Neural cell (in vitro differentiated cells): Measurements from ENCODE around the gene SMCR8. TPM values are rescaled to one million over a fixed set of nuclear protein-coding genes. Genes with fewer than 3 reads are reported as not detected.

Experiments
- H2AFZ ChIP-seq: fragments of 200-600, 300-800 bp; sonication (generic), shearing (Covaris generic); 2 replicates; pipeline ENCODE4 v1.6.0; 2014; ENCODE audit warnings: low read depth, mild to moderate bottlenecking, antibody characterized with exemption, low read length, moderate library complexity
- H3F3A ChIP-seq: fragments of 200-600 bp; shearing (Covaris generic); 2 replicates; pipeline ENCODE4 v1.6.1; 2016; ENCODE audit warnings: mild to moderate bottlenecking, moderate library complexity, mixed read lengths, antibody characterized with exemption, low read length; ENCODE audit not compliant: insufficient read depth, poor library complexity, severe bottlenecking
- H3K27ac ChIP-seq: fragments of 200-600, 300-800 bp; sonication (generic), shearing (Covaris generic); 2 replicates; pipeline ENCODE4 v1.5.1; 2014; ENCODE audit warnings: mild to moderate bottlenecking, low read length, moderate library complexity
- H3K27me3 ChIP-seq: fragments of 300-800, 200-600 bp; sonication (generic), shearing (Covaris generic); 2 replicates; pipeline ENCODE4 v1.6.0; 2014; ENCODE audit warnings: mild to moderate bottlenecking, low read depth, low read length, moderate library complexity; ENCODE audit not compliant: insufficient read depth
- H3K36me3 ChIP-seq: fragments of 300-800, 200-600 bp; sonication (generic), shearing (Covaris generic); 2 replicates; pipeline ENCODE4 v1.5.1; 2014; ENCODE audit warnings: mild to moderate bottlenecking, antibody characterized with exemption, low read length, moderate library complexity; ENCODE audit not compliant: insufficient read depth
- H3K4me2 ChIP-seq: fragments of 300-800, 200-600 bp; sonication (generic), shearing (Covaris generic); 2 replicates; pipeline ENCODE4 v1.6.0; 2014; ENCODE audit warnings: mild to moderate bottlenecking, low read length
- H3K4me3 ChIP-seq: fragments of 300-800, 200-600 bp; sonication (generic), shearing (Covaris generic); 2 replicates; pipeline ENCODE4 v1.5.1; 2014; ENCODE audit warnings: mild to moderate bottlenecking, low read length, moderate library complexity
- H3K79me2 ChIP-seq: fragments of 200-600 bp; shearing (Covaris generic); replicated peaks from 2 replicates; pipeline ENCODE4 v1.6.0; 2014; ENCODE audit warnings: mild to moderate bottlenecking, low read length, moderate library complexity; ENCODE audit not compliant: insufficient read depth
- H3K9ac ChIP-seq: fragments of 300-800, 200-600 bp; sonication (generic), shearing (Covaris generic); 2 replicates; pipeline ENCODE4 v1.6.1; 2016; ENCODE audit warnings: mild to moderate bottlenecking, low read length, mixed read lengths
- H3K9me2 ChIP-seq: fragments of 200-600 bp; shearing (Covaris generic); 2 replicates; pipeline ENCODE4 v1.6.1; 2016; ENCODE audit warnings: mild to moderate bottlenecking, low read length, mixed read lengths; ENCODE audit not compliant: insufficient read depth
- H3K9me3 ChIP-seq: fragments of 200-600, 300-800 bp; sonication (generic), shearing (Covaris generic); 2 replicates; pipeline ENCODE4 v1.6.1; 2016; ENCODE audit warnings: mild to moderate bottlenecking, mixed run types, low read length, moderate library complexity, mixed read lengths
- H4K20me1 ChIP-seq: fragments of 200-600 bp; shearing (Covaris generic); 2 replicates; pipeline ENCODE4 v1.6.1; 2016; ENCODE audit warnings: mild to moderate bottlenecking, mixed run types; ENCODE audit not compliant: insufficient read depth
- EP300 ChIP-seq: fragments of 450-650 bp; conservative IDR thresholded peaks from 2 replicates; pipeline ENCODE4 v1.6.1; 2014; ENCODE audit warnings: antibody characterized with exemption, mild to moderate bottlenecking, moderate library complexity; ENCODE audit not compliant: poor library complexity, severe bottlenecking
- EZH2 ChIP-seq: fragments of 200-600, 300-800 bp; shearing (Covaris generic), sonication (generic); IDR thresholded peaks from 2 replicates; pipeline ENCODE4 v1.6.1; 2014; ENCODE audit warnings: antibody characterized with exemption, low read length, borderline replicate concordance, mild to moderate bottlenecking; ENCODE audit not compliant: insufficient read depth, poor library complexity, severe bottlenecking
- MXI1 ChIP-seq: fragments of 450-650 bp; conservative IDR thresholded peaks from 2 replicates; pipeline ENCODE4 v1.6.1; 2014; ENCODE audit warnings: antibody characterized with exemption, mild to moderate bottlenecking; ENCODE audit not compliant: poor library complexity, severe bottlenecking
- POLR2AphosphoS5 ChIP-seq: IDR thresholded peaks from 2 replicates; pipeline ENCODE4 v1.6.1; 2012
- RAD21 ChIP-seq: fragments of 450-650 bp; conservative IDR thresholded peaks from 2 replicates; pipeline ENCODE4 v1.6.1; 2014; ENCODE audit warnings: antibody characterized with exemption, mild to moderate bottlenecking, moderate library complexity
- SMC3 ChIP-seq: fragments of 450-650 bp; conservative IDR thresholded peaks from 2 replicates; pipeline ENCODE4 v1.6.1; 2014; ENCODE audit warnings: antibody characterized with exemption, mild to moderate bottlenecking, moderate library complexity; ENCODE audit not compliant: poor library complexity
- TAF1 ChIP-seq: IDR thresholded peaks from 2 replicates; pipeline ENCODE4 v1.6.1; 2012; ENCODE audit warnings: low read depth
- polyA plus RNA-seq: library from polyadenylated mRNA; depleted of rRNA; stranded (reverse); fragments of >200 nt; gene quantifications from 2 replicates; pipeline ENCODE4 v1.2.3, GENCODE V29; 2014
- TF ChIP-seq, protein P1 (sequence below): IDR thresholded peaks from 2 replicates; pipeline ENCODE4 v1.6.1; 2012; ENCODE audit warnings: borderline replicate concordance
- TF ChIP-seq, protein P2 (sequence below): fragments of 450-650 bp; IDR thresholded peaks from 2 replicates; pipeline ENCODE4 v1.5.1; 2014; ENCODE audit warnings: antibody characterized with exemption, mild to moderate bottlenecking, moderate library complexity; ENCODE audit not compliant: poor library complexity, severe bottlenecking

Gene SMCR8
- polyA plus RNA-seq, 1 donor from 2014 or later, result 4.3 TPM

DNA sequence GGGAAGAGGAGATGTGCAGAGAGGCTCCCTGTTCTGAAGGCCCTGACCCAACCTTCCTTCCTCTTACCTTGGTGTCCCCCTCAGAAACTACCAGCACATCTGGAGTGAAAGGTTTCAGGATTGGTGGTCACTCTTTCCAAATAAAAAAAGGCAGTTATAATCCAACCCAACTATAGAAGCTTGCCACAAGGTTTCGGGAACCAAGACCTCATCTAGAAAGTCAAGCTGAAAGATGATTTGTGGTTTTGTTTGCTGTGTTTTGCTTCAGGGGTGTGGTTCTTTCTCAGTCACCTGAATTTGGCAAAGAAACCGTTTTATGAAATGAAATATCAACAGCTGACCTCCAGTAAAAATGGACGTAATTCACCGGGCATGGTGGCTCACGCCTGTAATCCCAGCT, 28.9 kb downstream of the SMCR8 start:
- TF ChIP-seq RAD21 (no peak), SMC3 (no peak), EP300 (no peak), POLR2AphosphoS5 (no peak), EZH2 (no peak), MXI1 (no peak), TAF1 (no peak)
- TF ChIP-seq, protein P1, sequence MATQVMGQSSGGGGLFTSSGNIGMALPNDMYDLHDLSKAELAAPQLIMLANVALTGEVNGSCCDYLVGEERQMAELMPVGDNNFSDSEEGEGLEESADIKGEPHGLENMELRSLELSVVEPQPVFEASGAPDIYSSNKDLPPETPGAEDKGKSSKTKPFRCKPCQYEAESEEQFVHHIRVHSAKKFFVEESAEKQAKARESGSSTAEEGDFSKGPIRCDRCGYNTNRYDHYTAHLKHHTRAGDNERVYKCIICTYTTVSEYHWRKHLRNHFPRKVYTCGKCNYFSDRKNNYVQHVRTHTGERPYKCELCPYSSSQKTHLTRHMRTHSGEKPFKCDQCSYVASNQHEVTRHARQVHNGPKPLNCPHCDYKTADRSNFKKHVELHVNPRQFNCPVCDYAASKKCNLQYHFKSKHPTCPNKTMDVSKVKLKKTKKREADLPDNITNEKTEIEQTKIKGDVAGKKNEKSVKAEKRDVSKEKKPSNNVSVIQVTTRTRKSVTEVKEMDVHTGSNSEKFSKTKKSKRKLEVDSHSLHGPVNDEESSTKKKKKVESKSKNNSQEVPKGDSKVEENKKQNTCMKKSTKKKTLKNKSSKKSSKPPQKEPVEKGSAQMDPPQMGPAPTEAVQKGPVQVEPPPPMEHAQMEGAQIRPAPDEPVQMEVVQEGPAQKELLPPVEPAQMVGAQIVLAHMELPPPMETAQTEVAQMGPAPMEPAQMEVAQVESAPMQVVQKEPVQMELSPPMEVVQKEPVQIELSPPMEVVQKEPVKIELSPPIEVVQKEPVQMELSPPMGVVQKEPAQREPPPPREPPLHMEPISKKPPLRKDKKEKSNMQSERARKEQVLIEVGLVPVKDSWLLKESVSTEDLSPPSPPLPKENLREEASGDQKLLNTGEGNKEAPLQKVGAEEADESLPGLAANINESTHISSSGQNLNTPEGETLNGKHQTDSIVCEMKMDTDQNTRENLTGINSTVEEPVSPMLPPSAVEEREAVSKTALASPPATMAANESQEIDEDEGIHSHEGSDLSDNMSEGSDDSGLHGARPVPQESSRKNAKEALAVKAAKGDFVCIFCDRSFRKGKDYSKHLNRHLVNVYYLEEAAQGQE, result no peak
- TF ChIP-seq, protein P2, sequence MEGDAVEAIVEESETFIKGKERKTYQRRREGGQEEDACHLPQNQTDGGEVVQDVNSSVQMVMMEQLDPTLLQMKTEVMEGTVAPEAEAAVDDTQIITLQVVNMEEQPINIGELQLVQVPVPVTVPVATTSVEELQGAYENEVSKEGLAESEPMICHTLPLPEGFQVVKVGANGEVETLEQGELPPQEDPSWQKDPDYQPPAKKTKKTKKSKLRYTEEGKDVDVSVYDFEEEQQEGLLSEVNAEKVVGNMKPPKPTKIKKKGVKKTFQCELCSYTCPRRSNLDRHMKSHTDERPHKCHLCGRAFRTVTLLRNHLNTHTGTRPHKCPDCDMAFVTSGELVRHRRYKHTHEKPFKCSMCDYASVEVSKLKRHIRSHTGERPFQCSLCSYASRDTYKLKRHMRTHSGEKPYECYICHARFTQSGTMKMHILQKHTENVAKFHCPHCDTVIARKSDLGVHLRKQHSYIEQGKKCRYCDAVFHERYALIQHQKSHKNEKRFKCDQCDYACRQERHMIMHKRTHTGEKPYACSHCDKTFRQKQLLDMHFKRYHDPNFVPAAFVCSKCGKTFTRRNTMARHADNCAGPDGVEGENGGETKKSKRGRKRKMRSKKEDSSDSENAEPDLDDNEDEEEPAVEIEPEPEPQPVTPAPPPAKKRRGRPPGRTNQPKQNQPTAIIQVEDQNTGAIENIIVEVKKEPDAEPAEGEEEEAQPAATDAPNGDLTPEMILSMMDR, result no peak
- Histone ChIP-seq H3K9me2 (no peaks in the 10 kb centered on the region), H3K4me2 (no peak overlapping the region), H4K20me1 (no peaks in the 10 kb centered on the region), H3K27me3 (no peaks in the 10 kb centered on the region), H3K9ac (no peak overlapping the region), H2AFZ (no peak overlapping the region), H3K27ac (no peak overlapping the region), H3K4me3 (no peak overlapping the region), H3F3A (no peaks in the 10 kb centered on the region), H3K36me3 (no peaks in the 10 kb centered on the region), H3K79me2 (no peaks in the 10 kb centered on the region), H3K9me3 (no peaks in the 10 kb centered on the region)

DNA sequence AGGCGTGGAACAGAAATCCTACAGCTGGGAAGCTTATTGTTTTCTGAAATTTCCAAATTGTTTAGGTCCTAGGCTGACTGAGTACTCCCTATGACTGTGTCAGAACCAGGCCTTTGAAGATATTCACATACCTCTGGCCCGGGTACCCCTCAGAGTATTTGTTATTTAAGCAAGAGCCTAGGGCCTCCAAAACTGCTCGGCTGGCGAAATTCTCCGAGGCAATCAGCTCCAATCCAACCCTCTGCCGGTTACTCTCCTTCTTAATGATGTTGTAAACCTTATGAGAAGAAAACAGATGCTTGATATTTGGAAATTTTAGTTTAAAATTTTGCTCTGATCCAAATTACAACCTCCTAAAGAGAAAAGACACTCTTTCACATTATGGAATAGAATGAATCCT, 38.4 kb downstream of the SMCR8 start:
- H3K4me3 ChIP-seq, result no peak overlapping the region
- no peaks in the 10 kb centered on the region for H3K9me2 ChIP-seq
- TF ChIP-seq MXI1, result no peak
- TF ChIP-seq SMC3, result no peak
- no peak for TF ChIP-seq EZH2
- TF ChIP-seq POLR2AphosphoS5, result no peak
- TF ChIP-seq TAF1, result no peak
- TF ChIP-seq, protein P1, result no peak
- TF ChIP-seq RAD21, result no peak
- TF ChIP-seq EP300, result no peak
- TF ChIP-seq, protein P2, result no peak
- H3K9ac ChIP-seq, result no peak overlapping the region
- no peaks in the 10 kb centered on the region for H3K27me3 ChIP-seq
- no peaks in the 10 kb centered on the region for H4K20me1 ChIP-seq
- no peaks in the 10 kb centered on the region for H3K9me3 ChIP-seq
- H3K4me2 ChIP-seq, result no peak overlapping the region
- no peaks in the 10 kb centered on the region for H3K79me2 ChIP-seq
- no peak overlapping the region for H3K27ac ChIP-seq
- no peak overlapping the region for H2AFZ ChIP-seq
- H3K36me3 ChIP-seq, result no peaks in the 10 kb centered on the region
- no peaks in the 10 kb centered on the region for H3F3A ChIP-seq
